Raji (cell line): Measurements from ENCODE around the gene ALG14.

Source experiments
- POLR2A ChIP-seq: IDR thresholded peaks from 2 replicates; pipeline ENCODE4 v1.6.1; 2011; ENCODE audit warnings: low read depth, low read length, control low read depth; ENCODE audit not compliant: insufficient read depth

ALG14 gene

GRCh38 chr1:95006681-95007080 lies 66.1 kb downstream of the ALG14 start:
- TF ChIP-seq POLR2A = no peak

- TF ChIP-seq POLR2A = no peak
These were observed 67.2 kb downstream of the ALG14 start for GRCh38 chr1:95005584-95005983.

GRCh38 chr1:95004013-95004412 lies 68.7 kb downstream of the ALG14 start:
- TF ChIP-seq POLR2A = no peak

GRCh38 chr1:95003433-95003738 lies 69.4 kb downstream of the ALG14 start:
- TF ChIP-seq POLR2A = no peak

- no peak for TF ChIP-seq POLR2A
These were observed 70.0 kb downstream of the ALG14 start for GRCh38 chr1:95002540-95003432.

- TF ChIP-seq POLR2A = no peak
These were observed 70.6 kb downstream of the ALG14 start for GRCh38 chr1:95002164-95002539.

GRCh38 chr1:94999456-95000131 lies 73.2 kb downstream of the ALG14 start:
- no peak for TF ChIP-seq POLR2A

- TF ChIP-seq POLR2A = no peak
These were observed 74.0 kb downstream of the ALG14 start for GRCh38 chr1:94998748-94999147.

- no peak for TF ChIP-seq POLR2A
These were observed 74.6 kb downstream of the ALG14 start for GRCh38 chr1:94998114-94998513.

GRCh38 chr1:94994805-94995204 lies 77.9 kb downstream of the ALG14 start:
- TF ChIP-seq POLR2A = no peak

- no peak for TF ChIP-seq POLR2A
These were observed 78.7 kb downstream of the ALG14 start for GRCh38 chr1:94993931-94994645.

GRCh38 chr1:94992863-94993563 lies 79.7 kb downstream of the ALG14 start:
- TF ChIP-seq POLR2A = no peak

GRCh38 chr1:94992161-94992560 lies 80.6 kb downstream of the ALG14 start:
- no peak for TF ChIP-seq POLR2A

- TF ChIP-seq POLR2A = no peak
These were observed 82.8 kb downstream of the ALG14 start for GRCh38 chr1:94989911-94990473.

GRCh38 chr1:94989398-94989797 lies 83.4 kb downstream of the ALG14 start:
- TF ChIP-seq POLR2A = no peak
